HG03280 (cell line): ENCODE results near the gene ZNF839.
"Not testable (repeated sequence)": the region's sequence is repeated elsewhere in the genome, so short reads cannot be mapped to it uniquely, and the experiment has no call there.

Experiments
- ATAC-seq: cut with Tn5 transposase; IDR thresholded peaks from one replicate; pipeline ENCODE4 v1.9.1; 2021; ENCODE audit warnings: mild to moderate bottlenecking, moderate library complexity; ENCODE audit not compliant: unreplicated experiment

ZNF839 gene

DNA sequence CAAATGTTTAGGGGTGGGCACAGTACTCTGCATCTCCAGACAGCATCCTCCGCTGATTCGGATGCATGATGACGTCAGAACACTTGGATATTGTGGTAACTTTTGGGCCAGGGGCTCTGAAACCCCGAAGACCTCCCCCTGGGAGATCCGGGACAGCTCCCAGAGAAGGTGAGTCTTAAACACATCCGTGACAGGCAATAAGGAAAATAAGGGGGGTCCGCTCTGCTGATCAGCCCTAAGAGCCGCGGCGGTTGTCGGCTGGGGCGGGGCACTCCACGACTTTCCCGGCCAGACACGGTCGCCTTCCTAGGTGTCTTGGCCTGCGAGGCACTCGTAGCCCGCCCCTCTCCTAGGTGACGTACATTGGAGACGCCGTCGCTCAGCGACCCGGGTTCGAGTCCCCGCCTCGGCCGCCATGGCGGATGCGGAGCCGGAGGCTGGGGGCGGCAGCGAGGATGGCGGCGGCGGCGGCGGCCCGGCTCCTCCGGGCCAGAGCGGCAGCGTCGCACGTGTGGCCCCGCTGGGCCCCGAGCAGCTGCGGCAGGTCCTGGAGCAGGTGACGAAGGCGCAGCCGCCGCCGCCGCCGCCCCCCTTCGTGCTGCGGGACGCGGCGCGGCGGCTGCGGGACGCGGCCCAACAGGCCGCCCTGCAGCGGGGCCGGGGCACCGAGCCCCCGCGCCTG, at the start of gene ZNF839:
Gene ZNF839, plus strand, starts transcription at position 396 of the 682 bp plus-strand sequence. Its CDS starts 20 bp downstream, at position 416.
- peak; percentile 49 for ATAC-seq

DNA sequence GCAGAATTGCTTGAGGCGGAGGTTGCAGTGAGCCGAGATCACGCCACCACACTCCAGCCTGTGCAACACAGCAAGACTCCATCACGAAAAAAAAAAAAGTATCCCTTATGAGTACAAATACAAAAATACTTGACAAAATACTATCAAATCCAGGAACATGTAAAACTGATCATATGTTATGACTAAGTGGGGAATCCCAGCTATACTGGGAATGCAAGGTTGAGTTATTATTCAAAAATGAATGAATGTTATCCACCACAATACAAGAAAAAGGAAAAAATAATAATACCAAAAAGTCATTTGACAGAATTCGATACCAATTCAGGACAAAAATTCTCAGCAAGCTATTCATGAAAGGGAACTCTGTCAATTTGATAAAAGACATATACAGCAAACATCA, 47.2 kb upstream of the ZNF839 start:
- no peak for ATAC-seq

DNA sequence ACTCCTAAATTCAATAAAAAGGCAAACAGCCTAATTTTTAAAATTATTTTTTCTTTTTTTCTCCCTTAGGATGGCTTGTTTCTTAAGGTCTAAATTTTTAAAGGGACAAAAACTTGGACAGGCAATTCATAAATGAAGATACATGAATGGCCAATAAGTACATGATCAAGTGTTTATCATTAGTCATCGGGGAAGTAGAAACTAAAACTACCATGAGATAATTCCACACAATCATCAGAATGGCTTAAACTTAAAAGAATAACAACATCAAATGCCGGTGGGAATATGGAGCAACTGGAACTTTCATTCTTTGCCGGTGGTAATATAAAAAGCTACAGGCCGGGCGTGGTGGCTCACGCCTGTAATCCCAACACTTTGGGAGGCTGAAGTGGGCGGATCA, 43.7 kb upstream of the ZNF839 start:
- ATAC-seq: no peak

DNA sequence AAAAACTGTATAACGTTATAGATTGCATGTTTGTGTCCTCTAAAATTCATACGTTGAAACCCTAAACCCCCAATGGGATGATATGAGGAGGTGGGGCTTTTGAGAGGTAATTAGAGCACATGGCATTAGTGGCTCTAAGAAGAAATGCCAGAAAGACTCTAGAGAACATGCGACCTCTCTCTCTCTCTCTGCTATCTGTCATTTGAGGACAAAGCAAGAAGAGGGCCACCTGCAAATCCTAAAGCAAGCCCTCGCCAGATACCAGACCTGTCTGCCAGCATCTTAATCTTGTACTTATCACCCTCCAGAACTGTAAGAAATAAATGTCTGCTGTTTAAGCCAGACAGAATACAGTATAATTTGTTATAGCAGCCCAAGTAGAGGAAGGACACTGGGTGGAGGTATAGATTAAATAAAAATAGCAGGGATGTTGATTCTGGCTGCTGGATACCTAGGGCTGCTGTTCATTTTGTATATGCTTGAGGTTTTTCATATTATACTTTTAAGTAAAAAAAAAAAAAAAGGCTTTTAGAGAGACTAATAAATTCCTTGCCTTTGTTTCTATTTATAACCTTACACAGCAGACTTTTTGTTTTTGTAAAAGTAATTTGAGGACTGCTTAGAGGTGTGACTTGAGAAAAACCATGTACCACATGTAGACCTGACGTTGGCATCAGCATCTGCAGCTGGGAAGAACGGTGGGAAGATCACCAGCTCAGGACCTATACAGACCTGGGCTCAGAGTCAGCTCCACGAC, 41.5 kb upstream of the ZNF839 start:
- no peak for ATAC-seq

DNA sequence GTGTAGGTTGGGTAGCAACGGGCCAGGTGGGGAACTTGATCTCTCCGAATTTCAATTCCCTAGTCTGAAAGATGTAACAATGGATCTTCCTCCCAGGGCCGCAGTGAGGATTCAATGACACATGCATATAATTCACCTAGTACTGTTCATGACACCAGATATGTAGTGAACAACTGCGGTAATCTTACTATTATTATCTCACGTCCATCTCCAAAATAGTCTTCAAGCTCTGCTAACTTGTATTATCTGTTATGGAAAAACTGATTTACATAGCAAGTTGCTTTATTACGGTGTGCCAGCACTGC, 41.0 kb upstream of the ZNF839 start:
- ATAC-seq: no peak

DNA sequence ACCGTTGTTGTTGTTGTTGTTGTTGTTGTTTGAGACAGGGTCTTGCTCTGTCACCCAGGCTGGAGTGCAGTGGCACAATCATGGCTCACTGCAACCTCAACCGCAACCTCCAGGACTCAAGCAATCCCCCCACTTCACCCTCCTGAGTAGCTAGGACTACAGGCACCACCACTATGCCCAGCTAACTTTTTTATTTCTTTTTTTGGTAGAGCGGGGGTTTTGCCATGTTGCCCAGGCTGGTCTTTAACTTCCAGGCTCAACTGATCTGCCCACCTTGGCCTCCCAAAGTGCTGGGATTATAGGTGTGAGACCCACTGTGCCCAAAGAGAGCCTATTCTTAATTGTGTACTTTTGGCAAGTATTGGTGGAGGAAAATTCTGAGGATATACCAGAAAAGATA, 40.3 kb upstream of the ZNF839 start:
- ATAC-seq: no peak

DNA sequence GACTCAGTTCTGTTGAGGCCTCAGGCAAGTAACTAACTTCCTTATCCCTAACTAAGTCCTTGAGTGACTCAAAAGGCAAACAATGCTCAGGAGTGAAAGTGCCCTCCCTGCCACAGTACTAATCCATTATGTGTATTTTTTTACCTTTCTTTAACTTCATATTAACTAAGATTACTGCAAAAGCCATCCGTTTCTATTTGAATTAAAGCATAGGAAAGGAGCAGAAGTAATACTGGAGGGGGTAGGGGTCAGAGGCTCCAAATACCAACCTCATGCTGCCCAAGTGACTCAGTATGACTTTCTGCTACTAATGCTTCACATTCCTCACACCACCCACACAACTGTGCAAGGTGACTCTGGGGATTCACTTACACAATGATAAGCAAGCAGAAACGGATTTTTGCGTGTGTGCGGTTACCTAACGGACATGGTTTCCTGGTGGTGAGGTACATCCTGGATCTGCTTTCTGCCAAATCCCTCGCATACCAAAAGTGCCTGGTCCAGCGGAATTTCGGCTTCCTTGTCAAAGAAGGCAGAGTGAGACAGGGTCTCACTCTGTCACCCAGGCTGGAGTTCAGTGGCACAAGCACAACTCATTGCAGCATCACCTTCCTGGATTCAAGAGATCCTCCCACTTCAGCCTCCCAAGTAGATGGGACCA, 39.7 kb upstream of the ZNF839 start:
- ATAC-seq: no peak

DNA sequence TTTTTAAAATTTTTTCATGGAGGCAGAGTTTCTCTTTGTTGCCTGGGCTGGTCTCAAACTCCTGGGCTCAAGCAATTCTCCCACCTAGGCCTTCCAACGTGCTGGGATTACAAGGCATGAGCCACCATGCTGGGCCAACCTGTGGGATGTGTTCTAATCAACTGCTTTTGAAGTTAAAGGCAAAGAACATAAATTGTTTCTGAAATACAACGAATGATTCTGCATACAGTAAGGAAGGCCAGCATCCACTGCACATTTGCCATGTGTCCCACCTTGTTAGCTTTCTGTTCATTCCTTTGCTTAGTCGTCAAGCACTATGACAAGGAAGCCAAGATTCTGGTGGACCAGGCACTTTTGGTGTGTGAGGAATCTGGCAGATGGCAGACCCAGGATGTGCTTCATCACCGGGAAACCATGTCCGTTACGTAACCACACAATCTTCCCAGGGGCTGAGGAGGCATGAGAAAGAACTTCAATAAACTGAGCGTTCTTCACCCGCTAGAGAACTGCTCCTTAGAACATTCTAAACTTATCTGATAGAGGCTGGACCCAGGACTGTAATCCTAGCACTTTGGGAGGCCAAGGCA, 39.1 kb upstream of the ZNF839 start:
- no peak for ATAC-seq

DNA sequence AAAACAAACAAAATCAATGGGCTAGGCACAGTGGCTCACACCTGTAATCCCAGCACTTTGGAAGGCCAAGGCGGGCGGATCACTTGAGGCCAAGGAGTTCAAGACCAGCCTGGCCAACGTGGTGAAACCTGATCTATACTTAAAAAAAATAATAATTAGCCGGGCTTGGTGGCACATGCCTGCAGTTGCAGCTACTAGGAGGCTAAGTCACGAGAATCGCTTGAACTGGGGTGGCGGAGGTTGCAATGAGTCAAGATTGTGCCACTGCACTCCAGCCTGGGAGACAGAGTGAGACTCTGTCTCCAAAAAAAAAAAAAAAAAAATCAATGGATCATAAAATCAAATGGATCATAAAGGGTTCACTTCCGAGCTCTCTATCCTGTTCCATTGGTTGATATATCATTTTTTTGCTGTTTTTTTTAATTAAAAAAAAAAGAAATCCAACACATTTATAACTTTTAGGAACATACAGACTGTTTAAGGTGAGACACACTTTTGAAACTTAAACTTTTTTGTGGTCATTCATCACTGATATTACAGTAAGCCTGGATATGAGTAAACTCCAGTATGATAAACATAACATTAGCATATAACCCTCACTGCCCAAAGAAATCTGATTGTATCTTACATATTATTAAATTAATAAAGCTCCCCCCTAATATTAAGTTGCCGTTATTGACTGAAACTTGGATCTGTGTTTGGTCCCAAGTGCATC, 36.6 kb upstream of the ZNF839 start:
- no peak for ATAC-seq

DNA sequence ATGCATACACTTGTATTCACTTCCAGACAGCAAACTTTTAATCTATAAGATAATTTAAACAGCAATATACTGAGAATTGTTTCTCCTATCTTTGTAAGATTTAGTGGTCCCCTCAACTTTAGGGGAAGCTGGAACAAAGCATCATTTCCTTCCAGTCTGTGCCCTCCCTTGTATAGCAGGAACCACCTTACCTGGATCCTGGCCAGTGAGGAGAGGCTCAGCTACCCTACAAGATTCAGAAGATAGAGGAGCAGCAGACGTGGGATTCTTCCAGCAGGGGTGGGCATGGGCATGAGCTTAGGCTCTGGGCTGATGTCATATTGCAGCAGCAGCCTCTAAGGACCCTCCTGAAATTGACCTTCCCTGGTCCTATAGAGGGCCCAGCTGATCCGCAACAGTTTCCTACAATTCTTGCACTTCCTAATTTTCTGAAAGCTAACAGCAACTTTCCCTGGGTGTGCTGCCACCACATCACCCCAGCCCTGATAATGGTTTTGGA, 35.9 kb upstream of the ZNF839 start:
- no peak for ATAC-seq

DNA sequence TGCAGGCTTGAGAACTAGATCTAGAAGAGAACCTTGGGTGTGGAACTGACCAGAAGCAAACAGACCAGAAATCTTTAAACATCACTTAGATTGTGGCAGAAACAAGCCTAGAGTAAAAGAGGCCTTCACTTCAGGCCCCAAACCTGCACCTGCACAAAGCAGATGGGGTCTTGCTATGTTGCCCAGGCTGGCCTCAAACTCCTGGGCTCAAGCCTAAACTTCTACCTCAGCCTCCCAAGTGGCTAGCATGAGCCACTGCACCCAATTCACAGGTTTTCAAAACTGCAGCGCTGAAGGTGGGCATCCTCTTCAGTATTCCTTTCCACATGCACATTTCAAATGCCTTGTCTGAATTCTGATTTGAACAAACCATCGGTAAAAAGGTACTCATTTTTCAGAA, 34.4 kb upstream of the ZNF839 start:
- no peak for ATAC-seq

DNA sequence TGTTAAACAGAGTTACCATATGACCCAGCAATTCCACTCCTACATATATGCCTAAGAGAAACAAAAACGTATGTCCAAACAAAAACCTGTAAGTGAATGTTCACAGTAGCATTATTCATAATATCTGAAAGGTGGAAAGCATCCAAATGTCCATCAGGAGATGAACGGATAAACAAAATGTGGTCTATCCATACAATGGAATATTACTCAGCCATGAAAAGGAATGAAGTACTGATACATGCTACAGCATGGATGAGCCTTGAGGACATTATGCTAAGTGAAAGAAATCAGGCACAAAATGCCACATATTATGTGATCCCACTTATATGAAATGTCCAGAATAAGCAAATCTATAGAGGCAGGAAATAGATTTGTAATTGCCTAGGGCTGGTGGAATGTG, 31.4 kb upstream of the ZNF839 start:
- ATAC-seq: no peak

DNA sequence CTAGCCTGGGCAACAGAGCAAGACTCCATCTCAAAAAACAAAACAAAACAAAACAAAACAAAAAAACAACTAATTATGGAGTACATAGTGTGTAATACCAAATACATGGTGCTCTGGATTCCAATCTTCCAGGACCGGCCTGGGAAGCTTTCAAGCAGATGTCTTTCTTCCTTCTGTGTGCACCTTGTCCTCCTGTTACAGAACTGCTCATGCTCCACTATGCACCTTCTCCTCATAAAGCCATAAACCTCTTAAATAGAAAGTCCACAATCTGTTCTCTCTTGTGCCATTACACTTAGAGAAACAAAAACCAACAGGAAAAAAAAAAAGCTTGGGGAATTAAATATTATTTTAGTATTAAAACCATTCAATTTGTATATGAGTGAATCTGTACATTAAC, 27.1 kb upstream of the ZNF839 start:
- ATAC-seq: no peak

DNA sequence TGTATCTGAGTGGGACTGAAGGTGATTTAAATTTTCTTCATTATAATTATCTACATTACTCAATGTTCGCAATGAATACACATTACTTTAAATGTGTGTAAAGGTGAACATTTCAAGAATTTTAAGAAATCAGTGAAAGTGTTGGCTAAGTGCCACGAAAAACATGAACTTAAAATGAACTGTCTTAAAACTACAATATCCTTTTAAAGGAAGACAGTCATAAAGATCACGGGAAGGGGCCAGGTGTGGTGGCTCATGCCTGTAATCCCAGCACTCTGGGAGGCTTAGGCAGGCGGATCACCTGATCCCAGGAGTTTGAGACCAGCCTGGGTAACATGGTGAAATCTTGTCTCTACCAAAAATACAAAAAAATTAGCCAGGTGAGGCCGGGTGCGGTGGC, 25.8 kb upstream of the ZNF839 start:
- no peak for ATAC-seq

DNA sequence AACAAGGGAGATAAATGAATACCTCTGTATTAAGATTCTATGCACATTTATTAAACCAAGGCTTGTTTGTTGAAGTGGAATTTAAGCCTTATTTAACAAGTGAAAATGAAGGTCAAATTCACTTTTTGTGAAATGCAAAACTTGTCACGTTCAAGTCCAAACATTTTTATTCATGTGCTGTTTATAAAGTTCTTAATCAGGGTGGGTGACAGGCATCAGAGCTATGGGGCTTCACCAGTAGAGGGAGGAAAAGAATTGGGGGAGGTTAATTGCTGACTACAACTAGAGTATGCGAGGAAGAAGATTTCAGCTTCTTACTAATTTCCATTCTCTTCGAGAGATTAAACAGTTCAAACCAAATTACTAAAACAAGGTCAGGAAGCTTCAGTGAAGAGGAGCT, 24.3 kb upstream of the ZNF839 start:
- no peak for ATAC-seq

DNA sequence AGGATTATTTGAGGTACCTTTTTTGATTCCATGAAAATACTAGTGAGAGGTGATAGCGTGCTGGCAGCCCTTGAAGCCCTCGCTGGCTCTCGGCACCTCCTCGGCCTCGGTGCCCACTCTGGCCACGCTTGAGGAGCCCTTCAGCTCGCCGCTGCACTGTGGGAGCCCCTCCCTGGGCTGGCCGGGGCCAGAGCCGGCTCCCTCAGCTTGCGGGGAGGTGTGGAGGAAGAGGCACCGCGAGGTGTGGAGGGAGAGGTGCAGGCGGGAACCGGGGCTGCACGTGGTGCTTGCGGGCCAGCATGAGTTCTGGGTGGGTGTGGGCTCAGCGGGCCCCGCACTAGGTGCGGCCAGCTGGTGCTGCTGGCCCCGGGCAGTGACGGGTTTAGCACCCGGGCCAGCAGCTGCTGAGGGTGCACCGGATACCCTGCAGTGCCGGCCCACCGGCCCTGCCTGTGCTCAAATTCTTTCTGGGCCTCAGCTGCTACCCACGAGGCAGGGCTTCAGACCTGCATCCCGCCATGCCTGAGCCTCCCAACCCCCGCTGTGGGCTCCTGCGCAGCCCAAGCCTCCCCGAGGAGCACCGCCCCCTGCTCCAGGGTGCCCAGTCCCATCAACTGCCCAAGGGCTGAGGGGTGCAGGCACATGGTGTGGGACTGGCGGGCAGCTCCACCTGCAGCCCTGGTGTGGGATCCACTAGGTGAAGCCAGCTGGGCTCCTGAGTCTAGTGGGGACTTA, 21.9 kb upstream of the ZNF839 start:
- no peak for ATAC-seq

DNA sequence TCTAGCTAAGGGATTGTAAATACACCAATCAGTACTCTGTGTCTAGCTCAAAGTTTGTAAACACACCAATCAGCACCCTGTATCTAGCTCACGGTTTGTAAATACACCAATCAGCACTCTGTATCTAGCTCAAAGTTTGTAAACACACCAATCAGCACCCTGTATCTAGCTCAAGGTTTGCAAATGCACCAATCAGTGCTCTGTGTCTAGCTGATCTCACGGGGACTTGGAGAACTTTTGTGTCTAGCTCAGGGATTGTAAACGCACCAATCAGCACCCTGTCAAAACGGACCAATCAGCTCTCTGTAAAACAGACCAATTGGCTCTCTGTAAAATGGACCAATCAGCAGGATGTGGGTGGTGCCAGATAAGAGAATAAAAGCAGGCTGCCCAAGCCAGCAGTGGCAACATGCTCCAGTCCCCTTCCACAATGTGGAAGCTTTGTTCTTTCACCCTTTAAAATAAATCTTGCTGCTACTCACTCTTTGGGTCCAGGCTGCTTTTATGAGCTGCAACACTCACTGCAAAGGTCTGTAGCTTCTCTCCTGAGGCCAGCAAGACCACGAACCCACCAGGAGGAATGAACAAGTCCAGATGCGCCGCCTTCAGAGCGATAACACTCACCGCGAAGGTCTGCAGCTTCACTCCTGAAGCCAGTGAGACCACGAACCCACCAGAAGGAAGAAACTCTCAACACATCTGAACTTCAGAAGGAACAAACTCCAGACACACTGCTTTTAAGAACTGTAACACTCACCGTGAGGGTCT, 21.1 kb upstream of the ZNF839 start:
- ATAC-seq: not testable (repeated sequence)

DNA sequence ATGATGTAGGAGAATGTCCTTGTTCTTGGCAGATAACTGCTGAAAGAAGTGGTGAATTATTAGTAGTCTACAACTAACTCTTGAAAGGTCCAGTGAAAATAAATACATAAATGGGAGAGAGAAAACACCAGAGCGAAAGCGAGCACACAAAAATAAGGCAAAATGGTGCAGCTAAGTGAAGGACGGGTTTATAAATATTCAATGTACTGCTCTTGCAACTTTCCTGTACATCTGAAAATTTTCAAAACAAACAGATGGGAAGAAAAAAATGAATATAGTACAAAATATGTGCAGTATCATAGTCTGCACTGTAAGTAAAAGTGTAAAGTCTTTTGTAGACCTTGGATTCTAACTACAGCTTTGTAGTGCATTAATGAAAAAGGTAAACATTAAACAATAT, 15.9 kb upstream of the ZNF839 start:
- ATAC-seq: no peak

DNA sequence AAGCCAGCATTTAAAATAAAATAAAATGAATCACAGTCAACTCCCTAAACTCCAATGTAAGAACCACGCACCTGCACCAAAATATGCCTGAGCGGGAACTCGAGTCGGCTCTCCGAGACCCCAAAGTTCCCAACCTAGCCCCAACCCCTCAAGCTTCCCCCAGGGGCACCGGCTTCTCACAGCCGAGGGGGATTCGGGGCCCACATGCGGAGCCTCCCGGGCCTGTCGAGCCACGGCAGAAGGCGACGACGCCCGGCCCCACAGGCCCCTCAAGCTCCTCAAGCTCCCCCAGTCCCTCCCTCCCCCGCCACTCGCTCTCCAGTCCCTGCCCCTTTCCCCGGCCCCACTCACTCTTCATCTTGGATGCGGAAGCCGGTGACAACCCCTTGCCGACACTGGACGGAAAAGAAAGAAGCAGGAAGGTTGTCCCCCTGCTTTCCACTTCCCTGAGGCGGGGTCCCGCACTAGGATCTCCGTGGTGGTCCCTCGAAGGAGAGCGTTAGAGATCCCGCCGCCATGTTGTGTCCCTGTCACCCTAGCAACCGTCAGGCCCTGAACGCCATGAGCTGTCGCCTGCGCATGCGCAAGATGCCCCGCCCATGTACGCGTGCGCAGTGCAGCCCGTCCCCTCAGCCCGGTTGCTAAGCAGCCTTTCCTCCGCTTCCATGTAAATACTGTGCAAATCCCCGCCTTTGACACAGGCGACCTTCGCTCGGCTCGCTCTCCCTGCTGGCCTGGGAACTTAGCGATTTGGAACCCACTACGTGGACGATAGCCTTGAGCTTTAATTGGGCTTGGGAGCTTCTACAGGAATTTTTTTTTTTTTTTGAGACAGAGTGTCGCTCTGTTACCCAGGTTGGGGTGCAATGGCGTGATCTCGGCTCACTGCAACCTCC, 14.7 kb upstream of the ZNF839 start, which contains the start of gene MOK:
Gene MOK, minus strand, starts transcription at position 554 of the 896 bp plus-strand sequence. Its CDS starts 196 bp downstream, at position 358.
- peak; percentile 96 for ATAC-seq
